ENCODE data around the gene TEX35.

Gene TEX35

DNA sequence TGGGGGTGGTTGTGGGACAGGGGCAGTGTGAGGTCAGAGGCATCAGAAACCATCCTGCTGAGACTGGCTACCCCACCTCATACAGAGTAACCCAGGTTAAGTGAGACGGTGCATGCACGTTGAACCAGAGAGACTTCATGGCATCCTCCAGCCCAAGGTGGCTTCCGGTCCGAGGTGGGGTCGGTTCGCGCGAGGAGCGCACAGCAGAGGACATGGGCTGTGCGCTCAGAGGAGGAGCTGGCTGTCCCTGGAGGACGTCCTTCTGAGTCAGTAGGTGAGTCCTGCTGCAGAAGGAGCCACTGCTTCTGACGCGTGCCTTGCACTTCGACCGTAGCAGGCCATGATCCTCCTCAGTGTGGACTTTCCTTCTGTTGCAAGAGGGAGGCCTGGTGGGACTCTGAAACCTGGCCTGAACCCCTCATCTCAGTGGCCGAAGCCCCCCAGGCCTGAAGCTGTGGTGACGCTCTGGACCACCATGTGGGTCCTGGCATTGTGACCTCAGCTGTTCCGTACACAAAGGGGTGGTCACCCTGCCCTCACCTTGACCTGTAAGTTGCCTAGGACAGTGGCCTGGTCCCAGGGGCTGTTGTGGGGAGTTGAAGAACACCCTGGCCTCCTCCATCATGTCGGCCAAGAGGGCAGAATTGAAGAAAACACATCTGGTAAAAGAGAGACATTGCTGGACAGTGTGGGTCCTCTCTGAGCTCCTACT, at the start of gene TEX35:
TEX35 (plus strand) TSS at position 544 of the 712 bp plus-strand sequence; CDS start at position 624, 80 bp downstream.
- no peak for DNase-seq

DNA sequence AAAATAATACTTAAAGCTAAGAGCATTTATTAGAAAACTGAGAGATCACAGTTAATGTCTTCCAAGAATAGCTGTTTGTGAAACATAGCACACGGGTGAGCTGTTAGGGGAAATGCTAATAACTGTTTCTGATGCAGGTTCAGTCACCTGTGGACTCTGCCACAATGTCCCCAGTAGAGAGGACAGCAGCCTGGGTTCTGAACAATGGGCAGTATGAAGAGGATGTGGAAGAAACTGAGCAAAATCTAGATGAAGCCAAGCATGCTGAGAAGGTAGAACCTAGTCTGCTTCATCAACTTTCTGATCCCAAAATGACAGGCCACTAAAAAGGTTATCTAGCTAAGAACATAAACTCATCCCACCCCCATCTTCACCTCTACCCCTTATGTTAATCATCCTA, 48.8 kb upstream of the TEX35 start:
- no peak for DNase-seq

DNA sequence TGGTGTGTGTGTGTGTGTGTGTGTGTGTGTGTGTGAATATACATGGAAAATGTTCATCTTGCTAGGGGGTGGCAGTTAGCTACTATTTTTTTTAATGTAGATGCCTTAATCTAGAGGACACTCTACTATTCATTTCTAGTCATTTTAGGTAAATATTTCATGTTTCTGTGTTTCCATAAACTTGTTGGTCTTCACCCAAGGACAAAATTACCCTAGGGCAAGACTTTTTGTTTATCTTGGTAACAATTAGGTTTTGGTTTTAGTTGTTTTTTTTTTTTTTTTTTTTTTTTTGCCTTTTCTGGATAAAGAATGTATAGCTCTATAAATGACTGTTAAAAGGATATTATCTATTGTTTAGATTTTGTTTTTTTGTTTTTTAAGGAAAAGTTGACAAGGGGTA, 48.3 kb upstream of the TEX35 start:
- DNase-seq: no peak

DNA sequence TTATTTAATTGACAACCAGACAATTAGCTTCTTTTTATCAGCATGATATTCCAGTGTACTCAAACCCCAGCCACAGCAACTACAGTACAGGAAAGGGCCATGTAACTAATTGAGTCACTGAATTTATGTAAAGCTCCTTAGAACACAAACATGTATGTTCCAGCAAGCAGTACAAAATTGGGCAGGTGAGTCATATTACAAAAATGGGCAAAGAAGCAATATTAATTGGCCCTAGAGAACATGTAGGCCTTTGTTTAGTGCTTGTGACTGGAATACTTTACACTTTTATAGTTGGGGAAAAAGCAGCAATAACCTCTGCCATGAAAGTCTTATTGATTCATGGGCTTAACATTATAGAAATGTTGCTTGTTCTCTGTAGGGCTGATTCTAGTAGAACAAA, 47.9 kb upstream of the TEX35 start:
- DNase-seq: no peak

DNA sequence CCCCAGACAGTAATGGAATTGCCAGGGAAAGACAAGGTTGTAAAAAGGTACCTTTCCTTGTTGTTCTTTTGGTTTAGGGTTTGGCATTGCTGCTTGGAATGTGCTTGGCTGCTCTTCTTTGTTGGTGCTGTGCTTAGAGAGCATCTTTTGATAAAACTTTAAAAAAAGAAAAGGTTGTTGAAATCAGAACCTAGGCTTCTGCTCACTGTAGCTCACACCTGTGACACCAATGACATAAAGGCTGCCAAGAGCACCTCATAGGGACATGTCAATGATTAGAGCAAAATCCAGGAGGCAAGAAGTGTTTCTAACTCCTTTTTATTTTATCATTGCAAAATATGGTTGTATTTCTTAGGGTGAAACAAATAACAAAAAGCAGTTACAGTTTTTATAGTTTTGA, 45.1 kb upstream of the TEX35 start:
- no peak for DNase-seq

DNA sequence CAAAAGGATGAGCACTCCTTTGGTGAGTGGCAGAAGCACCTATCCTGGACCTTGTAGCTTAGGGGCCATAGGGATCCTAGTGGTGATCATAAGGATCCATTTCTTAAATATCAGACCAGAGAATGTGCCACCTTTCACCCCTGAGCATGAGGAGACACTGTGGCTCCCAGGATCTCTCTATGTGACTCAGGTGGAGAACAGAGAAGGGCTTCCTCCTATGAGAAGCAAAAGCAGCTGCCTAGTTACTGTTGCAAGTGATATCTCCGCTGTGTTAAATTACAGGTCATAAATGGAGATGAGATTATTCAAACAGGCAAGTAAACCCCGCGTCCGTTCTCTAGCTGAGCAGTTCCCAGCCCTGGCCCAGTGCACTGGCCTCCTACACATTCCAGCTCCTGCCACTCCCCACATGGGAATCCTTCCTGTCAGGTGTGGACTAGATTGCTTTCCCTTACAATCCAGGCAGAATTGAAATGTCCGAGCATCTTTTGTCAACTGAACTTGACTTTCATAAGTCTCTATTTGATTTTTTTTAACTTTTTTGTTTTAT, 42.4 kb upstream of the TEX35 start:
- DNase-seq: no peak

DNA sequence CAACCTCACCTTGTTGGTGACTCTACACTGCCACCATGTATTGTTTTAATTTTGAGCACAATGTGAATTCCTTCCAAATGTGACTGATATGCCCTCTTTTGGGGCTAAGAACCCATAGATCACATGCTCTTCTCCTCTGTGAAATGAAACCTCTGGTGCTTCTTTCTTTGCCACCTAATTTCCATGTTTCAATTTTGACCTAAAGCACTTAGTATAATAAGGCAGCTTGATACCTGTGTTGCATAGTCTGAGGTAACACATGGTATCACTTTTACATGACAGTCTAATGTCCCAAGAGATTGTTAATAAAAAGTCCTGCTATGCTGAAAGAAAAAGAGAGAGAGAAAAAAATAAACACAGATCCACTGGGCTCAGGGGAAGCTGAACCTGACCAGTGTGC, 40.4 kb upstream of the TEX35 start:
- DNase-seq: no peak

DNA sequence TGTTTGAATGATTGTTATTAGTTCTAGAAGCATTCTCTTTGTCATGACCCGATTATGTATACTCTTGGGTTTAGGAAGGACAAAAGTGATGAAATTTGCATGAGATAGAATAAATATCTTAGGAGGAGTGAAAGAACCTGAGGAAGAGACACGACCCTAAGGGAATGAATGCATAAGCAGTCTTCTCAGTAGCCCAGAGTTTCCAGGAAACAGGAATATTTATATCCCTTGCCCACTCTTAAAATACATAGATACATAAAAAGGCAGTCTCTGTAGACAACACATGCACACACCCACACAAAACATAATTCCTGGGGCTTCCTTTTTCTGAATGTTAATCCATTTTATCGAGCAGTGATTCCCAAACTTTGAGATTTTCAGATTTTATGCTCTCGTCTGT, 35.5 kb upstream of the TEX35 start:
- DNase-seq: no peak

DNA sequence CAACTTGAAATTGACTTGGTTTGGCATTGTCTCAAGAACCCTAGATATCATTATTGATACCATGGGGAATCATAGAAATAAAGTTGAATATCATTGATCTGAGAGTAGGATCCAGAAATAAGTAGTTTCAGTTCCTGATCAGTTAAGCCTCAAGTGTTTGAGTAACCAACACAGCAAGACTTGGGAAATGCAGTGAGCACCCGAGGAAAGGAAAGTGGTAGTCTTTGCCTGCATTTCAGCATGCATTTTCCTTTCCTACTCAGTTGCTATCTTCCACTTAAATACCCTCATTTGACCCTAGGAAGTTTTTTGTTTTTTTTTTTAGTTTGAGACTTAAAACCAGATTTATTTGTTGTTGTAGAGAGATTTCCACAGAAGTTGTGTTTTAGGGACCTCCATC, 35.1 kb upstream of the TEX35 start:
- no peak for DNase-seq

DNA sequence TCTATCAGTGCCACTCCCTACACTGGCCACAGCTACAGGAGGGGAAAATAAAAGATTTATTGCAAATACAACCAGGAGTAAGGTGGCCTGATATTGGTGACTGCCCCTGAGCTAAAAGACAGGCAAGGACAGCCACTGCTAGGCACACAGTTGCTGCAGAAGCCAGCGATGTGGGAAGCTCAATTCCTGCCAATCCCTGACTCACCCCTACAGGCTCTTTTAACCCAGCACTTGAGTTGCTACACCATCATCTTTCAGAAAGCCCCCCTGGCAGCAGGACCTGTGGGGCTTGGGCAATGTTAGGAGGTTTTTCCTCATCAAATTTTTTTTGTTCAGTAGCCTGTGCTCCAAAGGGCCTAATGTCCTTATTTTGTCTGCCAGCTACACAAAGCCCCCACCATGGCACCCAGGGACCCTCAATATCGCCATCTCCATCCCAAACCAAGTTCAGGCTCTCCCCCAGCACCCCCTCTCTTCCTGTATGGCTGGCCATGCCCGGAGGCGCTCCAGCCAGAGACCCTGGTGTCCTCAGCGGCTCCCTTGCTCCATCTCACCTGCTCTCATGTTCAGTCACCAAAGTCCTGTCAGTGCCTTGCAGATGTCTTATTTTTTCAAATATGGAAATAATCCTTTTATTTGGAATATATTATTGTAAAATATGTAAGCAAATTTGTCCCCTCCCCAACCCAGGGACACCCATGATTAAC, 29.5 kb upstream of the TEX35 start:
- DNase-seq: no peak

DNA sequence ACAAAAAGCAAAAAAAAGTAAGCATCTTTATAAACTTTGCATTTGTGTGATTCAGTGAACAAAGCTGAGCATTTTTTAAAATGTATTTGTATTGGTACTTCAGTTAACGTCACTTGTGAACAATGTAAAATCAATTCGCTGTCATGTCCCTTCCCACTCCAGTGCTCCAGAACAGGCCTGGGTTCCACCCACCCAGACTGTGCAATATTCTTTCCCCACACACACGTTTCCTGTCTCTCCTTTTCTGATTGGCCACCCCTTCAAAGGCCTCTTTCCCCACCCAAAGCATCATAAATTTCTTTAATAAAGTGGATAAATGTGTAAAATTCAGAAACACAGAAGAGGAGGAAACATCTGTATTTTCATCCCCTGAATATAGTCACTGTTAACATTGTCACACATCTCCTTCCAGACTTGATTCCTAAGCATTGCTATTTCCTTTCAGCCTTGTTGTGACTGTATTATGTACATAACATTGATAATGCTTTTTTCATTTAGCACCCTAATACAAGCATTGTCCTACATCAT, 28.1 kb upstream of the TEX35 start:
- no peak for DNase-seq

DNA sequence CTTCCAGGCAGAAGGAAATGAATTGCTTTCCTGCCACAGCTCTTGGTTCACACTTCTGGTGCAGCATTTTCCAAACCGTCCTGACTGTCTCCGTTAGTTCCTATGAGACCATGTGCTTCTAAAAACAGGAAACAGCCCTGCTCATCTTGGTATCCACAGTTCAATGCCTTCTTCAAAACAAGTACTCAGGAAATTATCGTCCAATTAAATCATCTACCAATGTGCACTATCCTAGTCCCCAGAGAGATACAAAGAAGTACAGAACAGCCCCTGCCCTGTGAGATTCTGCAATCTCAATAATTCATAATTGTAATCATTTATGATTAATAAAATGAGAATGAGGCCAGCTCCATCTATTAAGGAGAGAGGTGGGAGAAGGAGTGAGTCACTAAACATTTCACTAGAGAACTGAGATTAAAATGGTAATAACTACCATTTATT, 27.3 kb upstream of the TEX35 start:
- DNase-seq: no peak

DNA sequence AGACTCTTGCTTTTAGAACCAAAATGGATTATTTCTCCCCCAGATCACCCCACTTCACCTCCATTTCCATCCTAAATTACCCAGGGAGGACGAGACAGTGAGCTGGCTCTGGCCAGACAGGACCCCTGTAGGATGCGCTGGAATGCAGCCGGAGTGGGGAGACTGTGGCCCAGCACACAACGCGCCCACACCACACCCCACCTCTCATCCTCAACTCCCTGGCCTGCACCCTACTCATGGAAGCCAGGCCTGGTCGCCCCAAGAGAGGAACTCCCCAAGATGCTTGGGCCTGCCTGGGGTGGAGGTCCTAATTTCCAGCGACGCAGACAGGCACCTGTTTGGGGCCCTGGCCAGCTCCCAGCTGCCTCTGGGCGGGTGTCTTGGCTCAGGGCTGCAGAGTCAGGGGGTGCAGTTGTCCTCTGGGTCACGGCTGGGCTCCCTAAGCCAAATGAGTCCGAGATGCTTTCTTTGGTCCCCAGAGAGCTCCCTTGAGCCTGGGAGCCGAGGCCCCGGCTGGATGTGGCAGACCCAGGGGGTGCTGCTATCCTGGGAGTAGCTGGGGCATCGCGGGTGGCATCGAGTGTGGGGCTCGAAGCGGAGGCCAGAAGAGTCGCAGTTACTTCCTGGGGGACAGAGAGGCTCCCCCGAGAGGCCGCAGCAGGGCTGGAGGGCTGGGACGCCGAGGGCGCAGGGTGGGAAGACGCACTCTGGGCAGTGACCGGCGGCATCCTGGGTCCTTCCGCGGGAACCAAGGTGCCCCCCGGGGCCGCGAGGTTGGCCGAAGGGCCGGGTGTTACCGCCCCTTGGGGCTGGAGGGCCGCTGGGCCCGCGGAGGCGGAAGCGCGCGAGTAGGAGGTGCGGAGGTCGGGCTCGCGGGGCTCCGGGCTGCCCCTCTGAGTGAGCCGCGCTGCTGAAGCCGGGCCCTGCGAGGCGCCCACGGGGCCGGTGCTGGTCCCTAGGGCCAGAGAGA, 26.5 kb upstream of the TEX35 start:
- no peak for DNase-seq

DNA sequence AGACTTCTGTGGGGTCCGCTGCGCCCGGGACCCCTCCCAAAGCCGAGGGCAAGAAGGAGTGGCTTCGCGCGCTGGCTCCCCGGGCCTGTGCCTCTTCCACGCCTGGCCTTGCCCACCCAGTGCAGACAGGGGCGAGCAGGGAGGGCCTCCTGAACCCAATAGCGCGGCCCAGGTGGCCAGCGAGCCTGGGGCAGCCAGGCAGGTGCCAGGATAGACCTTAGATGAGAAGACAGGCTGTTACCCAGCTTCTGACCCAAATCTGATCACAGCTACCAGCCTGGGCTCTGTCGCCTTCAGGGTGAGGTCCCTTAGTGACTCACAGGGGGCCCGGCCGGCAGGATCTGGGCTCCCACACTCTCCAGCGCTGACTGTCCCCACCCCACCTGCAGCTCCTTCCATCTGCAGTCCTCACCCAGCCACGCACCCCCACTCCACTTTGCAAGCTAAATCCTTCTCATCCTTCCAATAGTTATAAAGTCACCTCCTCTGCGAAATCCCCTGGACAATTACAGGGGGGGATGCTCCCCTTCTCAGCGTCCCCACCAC, 25.8 kb upstream of the TEX35 start:
- DNase-seq: no peak

DNA sequence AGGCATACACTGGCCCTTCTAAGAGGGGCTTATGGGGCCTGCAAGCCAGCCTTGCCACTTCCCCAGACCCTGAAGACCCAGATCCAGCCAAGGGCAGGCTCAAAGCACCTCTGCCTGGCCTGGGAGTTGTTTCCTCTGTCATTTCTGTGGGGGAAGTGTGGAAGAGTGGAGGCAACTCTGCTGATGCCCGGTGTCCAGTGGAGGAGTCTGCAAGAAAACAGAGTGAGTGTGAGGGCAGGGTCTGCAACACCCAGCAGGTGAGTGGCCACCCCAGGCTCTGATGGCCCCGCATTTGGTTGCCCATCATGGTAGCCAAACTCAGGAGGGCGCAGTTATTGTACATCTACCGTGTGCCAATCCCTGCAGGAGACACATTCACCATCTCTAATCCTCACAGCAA, 24.5 kb upstream of the TEX35 start:
- no peak for DNase-seq

DNA sequence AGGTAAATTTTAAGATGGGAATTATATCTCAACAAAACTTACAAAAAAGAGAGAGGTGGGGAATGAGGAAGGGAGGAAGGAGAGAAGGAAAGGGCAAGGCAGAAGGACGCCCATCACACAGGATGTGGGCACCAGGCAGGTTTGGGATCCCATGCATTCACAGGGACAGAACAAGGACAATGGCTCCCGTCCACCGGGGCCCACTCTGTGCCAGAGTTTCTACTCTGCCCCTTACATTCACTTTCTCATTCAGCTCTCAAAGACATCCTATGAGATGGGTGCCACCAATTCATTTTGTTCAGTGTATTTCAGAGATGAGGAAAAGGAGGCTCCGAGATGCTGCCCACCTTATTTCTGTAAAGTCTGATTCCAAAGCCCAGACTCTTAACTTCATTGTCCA, 23.5 kb upstream of the TEX35 start:
- no peak for DNase-seq

DNA sequence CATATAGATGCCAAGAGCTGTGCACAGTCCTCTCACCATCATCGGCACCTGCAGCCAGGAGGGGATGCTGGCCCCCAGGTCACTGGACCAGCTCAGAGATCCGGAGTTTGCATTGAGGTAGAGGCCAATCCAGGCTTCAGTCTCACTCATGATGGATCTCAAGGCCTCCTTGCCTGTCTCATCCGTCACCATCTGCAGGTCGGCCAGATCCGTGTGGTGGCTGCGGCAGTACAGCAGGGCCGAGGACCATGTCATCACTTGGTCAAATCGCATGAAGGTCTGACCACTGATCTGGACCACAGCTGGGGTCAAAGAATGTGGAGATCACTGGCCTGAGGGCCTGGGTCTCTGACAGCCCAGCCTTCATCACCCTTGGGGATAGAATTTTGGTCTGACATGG, 22.8 kb upstream of the TEX35 start:
- no peak for DNase-seq

DNA sequence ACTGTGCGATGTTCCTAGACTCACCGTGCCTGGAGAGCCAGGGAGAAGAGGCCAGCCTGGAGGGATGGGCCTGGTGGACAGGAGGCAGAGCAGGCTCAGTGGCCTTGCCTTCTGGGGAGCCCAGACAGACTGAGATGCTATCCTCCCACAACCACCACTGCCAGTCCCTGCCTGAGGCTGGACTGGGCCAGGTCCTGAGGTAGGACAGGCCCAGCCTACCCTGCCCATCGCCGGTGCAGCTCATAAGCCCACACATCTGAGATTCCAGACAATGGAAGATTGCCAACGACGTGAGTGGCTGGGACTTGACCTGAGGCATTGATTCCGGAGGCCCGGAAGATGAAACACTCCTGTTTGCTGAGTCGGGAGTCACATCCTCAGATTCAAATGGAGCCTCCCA, 21.9 kb upstream of the TEX35 start:
- no peak for DNase-seq

DNA sequence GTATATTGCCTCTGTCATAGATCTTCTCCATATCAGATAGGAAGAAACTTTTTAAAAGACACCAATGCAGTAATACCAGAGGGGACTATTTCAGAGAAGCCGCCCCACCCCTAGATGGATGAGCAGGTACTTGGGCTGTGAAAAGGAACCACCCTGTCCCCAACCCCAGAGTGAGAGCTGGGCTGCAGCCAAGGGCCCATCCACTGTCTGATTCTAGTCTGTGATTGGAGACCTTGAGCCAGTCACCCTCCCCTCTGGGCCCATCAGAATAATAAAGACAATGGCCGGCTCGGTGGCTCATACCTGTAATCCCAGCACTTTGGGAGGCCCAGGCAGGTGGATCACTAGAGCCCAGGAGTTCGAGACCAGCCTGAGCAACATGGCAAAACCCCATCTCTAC, 21.2 kb upstream of the TEX35 start:
- DNase-seq: no peak

DNA sequence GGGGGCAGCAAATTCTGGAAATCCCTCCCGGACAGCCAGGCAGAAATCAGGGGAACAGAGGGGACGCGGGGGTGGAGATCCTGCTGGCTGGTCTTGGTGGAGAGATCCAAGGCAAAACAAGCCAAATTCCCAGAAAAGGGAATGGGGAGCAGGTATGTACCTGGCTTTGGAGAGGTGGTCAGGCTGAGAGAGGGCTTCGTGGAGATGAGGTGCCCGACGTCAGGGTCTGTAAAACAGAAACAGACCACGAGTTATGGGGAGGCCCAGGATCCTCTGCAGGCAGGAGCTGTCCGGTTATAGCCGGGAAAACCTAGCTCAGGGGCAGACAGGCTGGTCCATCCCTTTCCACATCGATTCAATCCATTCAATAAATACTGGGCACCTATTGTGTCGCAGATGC, 20.6 kb upstream of the TEX35 start:
- no peak for DNase-seq

DNA sequence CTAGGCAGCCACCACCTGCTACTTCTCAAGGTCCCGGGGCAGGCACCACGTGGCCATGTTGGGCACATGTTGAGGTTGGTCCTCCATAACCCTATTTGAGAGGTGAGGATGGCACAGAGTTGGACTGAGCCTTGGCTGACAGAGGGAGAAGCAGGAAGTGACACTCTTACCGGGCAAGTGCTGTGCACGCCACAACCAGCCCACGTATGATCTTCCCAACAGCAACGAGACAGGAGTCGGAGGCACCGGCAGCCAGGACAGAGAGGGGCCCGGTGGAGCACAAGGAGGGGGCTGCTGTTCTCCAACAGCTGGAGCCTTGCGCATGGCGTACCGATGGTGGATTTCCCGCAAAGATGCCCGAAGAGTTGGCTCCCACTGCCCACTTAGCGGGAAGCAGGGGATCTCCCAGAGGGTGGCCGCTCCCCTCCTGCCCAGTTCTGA, 19.6 kb upstream of the TEX35 start:
- no peak for DNase-seq

DNA sequence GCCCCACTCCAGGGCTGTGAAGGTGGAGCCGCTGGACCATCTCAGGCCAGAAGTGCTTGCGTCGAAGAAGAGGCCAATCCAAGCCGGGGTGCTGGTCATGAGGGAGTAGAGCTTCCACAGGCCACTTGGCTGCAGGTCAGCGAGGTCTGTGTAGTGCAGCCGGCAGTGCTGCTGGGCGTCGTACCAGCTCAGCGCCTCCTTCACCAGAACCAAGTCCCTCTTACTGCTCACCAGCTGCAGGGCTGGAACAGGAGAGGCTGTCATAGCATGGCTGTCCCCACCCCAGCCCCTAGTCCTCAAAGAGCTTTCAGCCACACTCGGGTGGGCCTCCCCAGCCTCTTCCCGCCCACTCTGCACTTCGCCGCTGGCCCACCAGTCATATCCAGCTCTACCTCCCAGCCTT, 18.3 kb upstream of the TEX35 start:
- DNase-seq: no peak

DNA sequence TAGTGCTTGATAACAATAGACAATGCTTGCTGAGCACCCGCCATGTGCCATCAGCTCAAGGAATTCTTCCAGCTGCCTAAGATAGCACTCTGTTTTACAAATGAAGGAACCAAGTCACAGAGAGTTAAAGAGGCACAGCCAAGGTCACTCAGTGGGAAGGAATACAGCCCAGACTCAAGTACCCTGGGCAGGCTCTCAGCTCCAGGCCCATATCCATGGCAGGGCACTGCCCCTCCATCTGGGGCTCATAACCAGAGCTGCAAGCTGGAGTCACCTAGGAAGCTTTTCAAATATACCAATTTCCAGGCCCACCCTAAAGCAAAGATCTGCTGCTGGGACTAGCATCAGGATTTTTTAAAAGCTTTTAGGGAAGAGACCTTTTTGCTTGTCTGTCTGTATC, 17.8 kb upstream of the TEX35 start:
- no peak for DNase-seq
